Measurements from ENCODE around the gene GPD2.

- TF ChIP-seq POLR2AphosphoS5 (IDR thresholded peaks at IDR 0.05; ENCODE audit: low read depth, low read length) (no peak), POLR2A (IDR thresholded peaks at IDR 0.05; ENCODE audit: low read depth, low read length) (no peak), TAF1 (IDR thresholded peaks at IDR 0.05; ENCODE audit: borderline replicate concordance, low read depth, low read length) (no peak)
Observed at GRCh38 chr2:156457523-156458517, 21.6 kb downstream of the GPD2 start.

Measured in GM12892 (cell line).